Cardiac fibroblast (primary cell): ENCODE data around the gene DGKB.
A peak's percentile ranks its signal among the peaks of the same experiment; 100 is the strongest.

Source experiments
- DNase-seq, 2 donors: peaks; one replicate each; pipeline versions ENCODE4 v3.0.0 to v3.0.0-alpha.2; 2010; ENCODE audit warnings: low read depth in 2 of 2
- H3K4me3 ChIP-seq, 2 donors: replicated peaks in 1 of 2; 1 replicate in 1 of 2; 2 replicates in 1 of 2; pipeline ENCODE4 v1.5.1; 2011; ENCODE audit warnings: low read depth in 2 of 2, low read length in 2 of 2, mild to moderate bottlenecking in 2 of 2, moderate library complexity in 1 of 2
- CTCF ChIP-seq: IDR thresholded peaks from one replicate; pipeline ENCODE4 v1.5.1; 2011; ENCODE audit warnings: low read depth, mild to moderate bottlenecking, low read length, inconsistent platforms

The DGKB gene

DNA sequence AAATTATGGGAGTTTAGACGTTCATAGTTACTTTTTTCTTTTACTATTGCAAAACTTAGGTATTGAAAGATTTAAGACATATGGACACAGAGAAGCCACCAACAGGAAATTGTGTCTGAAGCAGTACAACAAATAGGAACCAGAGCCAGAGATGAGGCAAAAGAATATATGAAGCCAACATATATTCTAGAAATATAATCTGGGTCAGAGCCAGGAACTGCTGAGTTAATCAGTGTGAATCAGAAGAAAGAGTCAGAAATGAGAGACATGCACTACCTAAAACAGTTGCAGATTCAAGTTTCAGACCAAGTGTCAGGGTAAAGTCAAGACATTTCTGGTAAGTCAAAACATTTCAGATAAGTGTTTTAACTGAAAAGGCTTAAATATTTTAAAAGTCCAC lies 67.7 kb downstream of the DGKB start:
- H3K4me3 ChIP-seq, result peak overlapping the region in 1 of 2 donors; percentile 1
- DNase-seq, result peak; percentile 44 to 82
- TF ChIP-seq CTCF, result no peak

DNA sequence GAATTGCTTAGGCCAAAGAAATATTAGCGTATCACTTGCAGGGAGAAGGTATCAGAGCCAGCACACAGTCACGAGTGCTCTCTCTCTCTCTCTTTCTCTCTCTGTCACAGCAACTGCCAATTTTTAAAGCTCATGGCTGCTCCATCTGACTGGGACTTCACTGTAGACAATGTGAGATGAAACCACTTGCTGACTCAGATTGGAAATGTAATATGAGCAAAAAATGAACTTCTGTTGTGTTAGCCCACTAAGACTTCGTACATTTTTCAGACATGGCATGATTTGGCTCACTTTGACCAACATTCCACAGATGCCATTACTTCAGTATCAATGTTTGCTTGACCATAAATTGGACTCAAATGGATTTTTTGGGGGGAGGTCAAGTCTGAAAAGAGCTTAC lies 68.1 kb downstream of the DGKB start:
- peak; percentile 76 to 91 for DNase-seq
- H3K4me3 ChIP-seq, result peak overlapping the region in 1 of 2 donors; percentile 1
- no peak for TF ChIP-seq CTCF

DNA sequence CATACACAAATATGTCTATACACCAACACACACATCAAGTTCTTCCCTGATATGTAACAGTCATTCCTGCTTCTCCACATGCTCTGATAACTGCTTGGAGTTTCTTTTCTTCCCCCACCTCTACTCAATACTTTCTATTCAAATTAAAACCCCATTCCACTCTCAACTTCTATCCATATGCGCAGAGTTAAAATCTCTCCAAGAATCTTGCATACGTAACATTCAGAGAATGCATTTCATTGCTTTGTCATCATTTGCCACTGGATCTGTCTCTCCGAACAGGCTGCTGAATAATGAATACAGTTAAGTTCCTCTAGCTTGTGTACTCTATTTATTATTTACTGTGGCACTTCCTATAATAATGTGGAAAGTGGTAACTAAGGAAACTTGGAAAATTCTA lies 68.8 kb downstream of the DGKB start:
- peak in 1 of 2 donors; percentile 38 for DNase-seq
- TF ChIP-seq CTCF, result no peak
- no peak overlapping the region for H3K4me3 ChIP-seq

- no peak for DNase-seq
- H3K4me3 ChIP-seq, result no peak overlapping the region
- no peak for TF ChIP-seq CTCF
Observed at GRCh38 chr7:14828053-14828452, 74.5 kb downstream of the DGKB start.

DNA sequence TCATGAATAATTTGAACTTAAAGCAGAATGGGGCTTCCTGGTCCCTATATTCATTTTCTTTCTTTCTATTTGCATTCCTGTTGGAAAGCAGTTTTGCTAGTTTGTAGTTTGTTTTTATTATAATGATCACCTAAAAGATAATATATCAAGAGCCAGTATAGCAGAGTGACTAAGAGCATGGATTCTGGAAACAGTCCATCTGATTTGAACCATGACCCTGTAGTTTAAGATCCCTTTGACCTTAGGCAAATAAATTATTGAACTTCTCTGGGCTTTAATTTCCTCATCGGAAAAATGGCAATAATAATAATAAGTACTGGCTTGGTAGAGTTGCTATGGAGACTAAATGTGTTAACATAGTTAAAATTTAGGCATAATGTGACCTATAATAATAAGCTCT lies 76.1 kb downstream of the DGKB start:
- H3K4me3 ChIP-seq, result no peak overlapping the region
- no peak for TF ChIP-seq CTCF
- no peak for DNase-seq

DNA sequence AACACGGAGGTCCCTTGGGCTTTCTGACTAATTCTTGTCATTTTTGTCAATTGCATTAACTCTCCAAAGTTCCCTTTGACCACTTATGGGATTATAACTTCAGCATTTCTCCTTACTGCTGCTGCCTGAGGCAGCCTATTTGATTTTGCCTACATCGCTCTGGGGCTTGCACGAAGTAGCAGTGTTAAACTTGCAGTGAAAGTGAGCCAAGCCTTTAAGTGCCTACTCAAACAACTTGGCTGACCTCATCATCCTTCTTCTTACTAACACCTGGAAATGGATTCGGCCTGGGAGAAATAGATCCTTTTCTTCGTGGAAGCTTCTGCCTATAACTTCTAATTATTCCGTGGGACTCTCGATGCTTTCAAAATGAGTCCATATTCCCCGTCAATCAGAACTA lies 76.6 kb downstream of the DGKB start:
- no peak for TF ChIP-seq CTCF
- no peak for DNase-seq
- H3K4me3 ChIP-seq, result no peak overlapping the region

GRCh38 chr7:14822481-14822854 lies 80.1 kb downstream of the DGKB start:
- no peak for DNase-seq
- H3K4me3 ChIP-seq, result no peak overlapping the region
- TF ChIP-seq CTCF, result no peak
